Fibroblast of gingiva (primary cell): ENCODE measurements around the gene FTHL17.

Source experiments
- DNase-seq: peaks from one replicate; pipeline ENCODE4 v3.0.0-alpha.2; 2011; ENCODE audit warnings: low read depth

FTHL17 gene

GRCh38 chrX:31038575-31039326, 33.1 kb downstream of the FTHL17 start:
- peak; percentile 1 for DNase-seq

GRCh38 chrX:31036895-31037294, 34.9 kb downstream of the FTHL17 start:
- peak; percentile 4 for DNase-seq

GRCh38 chrX:31027351-31027750, 44.5 kb downstream of the FTHL17 start:
- no peak for DNase-seq

- DNase-seq: no peak
Observed at GRCh38 chrX:31024866-31025265, 47.0 kb downstream of the FTHL17 start.

- DNase-seq: no peak
Observed at GRCh38 chrX:31021537-31021936, 50.3 kb downstream of the FTHL17 start.
